A549 (cell line): ENCODE results near the gene CABCOCO1. TPM values are rescaled to one million over a fixed set of nuclear protein-coding genes. Genes with fewer than 3 reads are reported as not detected.

Experiments
- ATAC-seq, 2 experiments: fragments of 200-7000 bp in 1 of 2; fragments of >200 bp in 1 of 2; cut with Nextera tagmentation in 1 of 2; cut with Tn5 transposase in 1 of 2; 3 replicates each; pipeline versions ENCODE4 v1.8.0 to v1.9.1; 2018 to 2020; ENCODE audit warnings: mild to moderate bottlenecking in 1 of 2, moderate library complexity in 1 of 2
- CTCF ChIA-PET: fragments of 300-600 bp; sonication (Branson Sonifier 250); formaldehyde crosslinking; extraction: SDS; loops from one replicate; lab custom pipeline; 2021; ENCODE audit warnings: antibody characterized with exemption, inconsistent platforms; lab: Yijun Ruan, JAX
- POLR2A ChIA-PET: fragments of 350-600 bp; formaldehyde crosslinking; extraction: SDS; loops from one replicate; lab custom pipeline; 2021; ENCODE audit warnings: antibody characterized with exemption, inconsistent platforms; lab: Yijun Ruan, JAX
- DNase-seq, 2 experiments: peaks; one replicate each; pipeline versions ENCODE4 v3.0.0 to v3.0.0-alpha.2; 2011 to 2016; ENCODE audit warnings: low read depth in 1 of 2, low spot score in 1 of 2
- FAIRE-seq: peaks from 2 replicates; lab custom pipeline; 2011; peaks lifted over from hg19 to GRCh38; lab: Jason Lieb, UNC
- H3K27ac ChIP-seq, 2 experiments: fragments of >200 bp; sonication (Bioruptor Twin); formaldehyde crosslinking; 3 replicates each; pipeline ENCODE4 v1.5.1; 2016 to 2017
- H3K4me1 ChIP-seq: fragments of >200 bp; sonication (Bioruptor Twin); formaldehyde crosslinking; 3 replicates; pipeline ENCODE4 v1.6.1; 2016
- H3K4me2 ChIP-seq: fragments of >200 bp; sonication (Bioruptor Twin); formaldehyde crosslinking; 3 replicates; pipeline ENCODE4 v1.6.1; 2016
- H3K4me3 ChIP-seq: fragments of >200 bp; sonication (Bioruptor Twin); formaldehyde crosslinking; 3 replicates; pipeline ENCODE4 v1.5.1; 2016
- H3K9me3 ChIP-seq: fragments of >200 bp; sonication (Bioruptor Twin); formaldehyde crosslinking; 3 replicates; pipeline ENCODE4 v1.6.1; 2016
- ATOH8 ChIP-seq: fragments of 250-450 bp; sonication (Bioruptor Pico); IDR thresholded peaks from 2 replicates; pipeline ENCODE4 v1.5.0; 2020; ENCODE audit warnings: low read depth, mild to moderate bottlenecking, moderate library complexity
- BHLHE40 ChIP-seq: IDR thresholded peaks from 2 replicates; pipeline ENCODE4 v1.6.1; 2012; ENCODE audit warnings: low read depth, low read length, inconsistent platforms
- CBX2 ChIP-seq: fragments of 200-600 bp; sonication (generic); IDR thresholded peaks from 2 replicates; pipeline ENCODE4 v1.6.1; 2016; ENCODE audit warnings: low read depth, mild to moderate bottlenecking, borderline replicate concordance
- CEBPB ChIP-seq, 2 experiments: fragments of >200 bp in 1 of 2; sonication (Bioruptor Twin) in 1 of 2; formaldehyde crosslinking in 1 of 2; IDR thresholded peaks; 2 replicates each; pipeline ENCODE4 v1.6.1; 2012 to 2016
- CHD2 ChIP-seq: fragments of 150-350 bp; IDR thresholded peaks from 2 replicates; pipeline ENCODE4 v1.6.1; 2014; ENCODE audit warnings: low read length; ENCODE audit not compliant: partially characterized antibody
- ELK1 ChIP-seq: fragments of 150-350 bp; IDR thresholded peaks from 2 replicates; pipeline ENCODE4 v1.6.1; 2014; ENCODE audit warnings: low read depth, mild to moderate bottlenecking, low read length
- EP300 ChIP-seq, 2 experiments: fragments of >200 bp; sonication (Bioruptor Twin); formaldehyde crosslinking; IDR thresholded peaks; 2 replicates in 1 of 2; 3 replicates in 1 of 2; pipeline ENCODE4 v1.6.1; 2016 to 2017
- GATA3 ChIP-seq: IDR thresholded peaks from 2 replicates; pipeline ENCODE4 v1.6.1; 2012; ENCODE audit warnings: borderline replicate concordance
- HEYL ChIP-seq: fragments of 250-450 bp; sonication (Bioruptor Pico); IDR thresholded peaks from 2 replicates; pipeline ENCODE4 v1.8.0; 2021; ENCODE audit warnings: mild to moderate bottlenecking, moderate library complexity
- MAX ChIP-seq: IDR thresholded peaks from 2 replicates; pipeline ENCODE4 v1.6.1; 2012
- MYC ChIP-seq: IDR thresholded peaks from 2 replicates; pipeline ENCODE4 v1.6.1; 2012; ENCODE audit warnings: mild to moderate bottlenecking, inconsistent platforms, low read length, improper control_type of control experiment, borderline replicate concordance
- NPAS2 ChIP-seq: fragments of 250-450 bp; sonication (Bioruptor Pico); IDR thresholded peaks from 2 replicates; pipeline ENCODE4 v1.8.0; 2022; ENCODE audit warnings: mild to moderate bottlenecking, moderate library complexity, borderline replicate concordance
- PBX3 ChIP-seq: IDR thresholded peaks from 2 replicates; pipeline ENCODE4 v1.6.1; 2012
- RAD21 ChIP-seq, 2 experiments: fragments of >200 bp in 1 of 2; sonication (Bioruptor Twin) in 1 of 2; formaldehyde crosslinking in 1 of 2; IDR thresholded peaks in 1 of 2; conservative IDR thresholded peaks in 1 of 2; 2 replicates in 1 of 2; 3 replicates in 1 of 2; pipeline ENCODE4 v1.6.1; 2012 to 2018; ENCODE audit warnings: inconsistent platforms in 1 of 2
- ZC3H11A ChIP-seq: fragments of 450-650 bp; IDR thresholded peaks from 2 replicates; pipeline ENCODE4 v1.6.1; 2014; ENCODE audit warnings: antibody characterized with exemption, mild to moderate bottlenecking
- WGBS: methylation state at CpG from one replicate; pipeline ENCODE4 v1.1.6; 2017; ENCODE audit errors: missing lambda C conversion rate; 5-methylcytosine and 5-hydroxymethylcytosine counted together
- polyA plus RNA-seq, 4 experiments: library from polyadenylated mRNA; depleted of rRNA in 3 of 4; stranded (reverse); fragments of >200 nt; fragmentation: RNase III in 1 of 4; extraction: RNeasy Plus Mini Kit Qiagen cat#74134 plus additional on column Dnase treatment in 1 of 4; gene quantifications; 2 replicates in 3 of 4; 3 replicates in 1 of 4; pipeline ENCODE4 v1.2.3, GENCODE V29; 2011 to 2017
- TF ChIP-seq, protein P1 (sequence below): fragments of >200 bp; sonication (Bioruptor Twin); formaldehyde crosslinking; IDR thresholded peaks from 3 replicates; pipeline ENCODE4 v1.6.1; 2016
- TF ChIP-seq, protein P2 (sequence below): fragments of 450-650 bp; IDR thresholded peaks from 2 replicates; pipeline ENCODE4 v1.6.1; 2014; ENCODE audit warnings: antibody characterized with exemption

CABCOCO1 gene
- polyA plus RNA-seq, 2 of the 4 experiments (the other 2 are of a cell fraction) = 0.77 to 1.1 TPM

DNA sequence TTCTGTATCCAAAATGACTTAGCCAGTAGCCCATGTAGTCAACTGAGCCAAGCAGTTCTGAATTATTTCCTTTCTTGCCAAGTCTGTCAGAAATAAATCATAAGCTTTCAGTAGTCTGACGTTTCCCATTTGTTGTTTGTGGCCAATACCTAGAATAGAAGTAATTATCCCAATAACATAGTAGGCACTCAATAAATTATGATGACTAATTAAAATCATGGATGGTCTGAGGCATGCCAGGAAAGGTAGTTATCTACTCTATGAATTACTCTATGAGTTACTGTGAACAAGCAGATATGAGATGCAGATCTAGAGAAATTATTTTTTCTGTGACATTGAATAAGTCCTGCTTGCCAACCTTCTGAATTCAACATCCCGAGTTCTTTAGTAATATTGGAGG, 2.3 kb downstream of the CABCOCO1 start:
- ChIA-PET CTCF (interaction anchor here (1.7 kb wide), 1 partner anchor 20 kb away, joined by 3 read pairs; no protein-coding TSS in a partner anchor), POLR2A (no interaction called here)
- peaks cover 18% of the 10 kb centered on the region; the same call in 2 of the 3 replicates for H3K4me1 ChIP-seq
- DNase-seq (no peak), FAIRE-seq (no peak), ATAC-seq (no peak)
- no peaks in the 10 kb centered on the region for H3K9me3 ChIP-seq
- H3K4me3 ChIP-seq = no peak overlapping the region
- WGBS = 44% methylated on average over 2 of the region's 2 CpGs
- H3K27ac ChIP-seq = no peak overlapping the region
- no peak overlapping the region for H3K4me2 ChIP-seq
- TF ChIP-seq EP300 (IDR thresholded peaks at IDR 0.05) (no peak), BHLHE40 (no peak), NPAS2 (CRISPR knock-in tag) (no peak), CBX2 (no peak), ATOH8 (CRISPR knock-in tag) (no peak), RAD21 (conservative IDR thresholded peaks at IDR 0.05 in 1 of 2, IDR thresholded peaks at IDR 0.05 in 1 of 2) (no peak)

- ATAC-seq (no peak), FAIRE-seq (no peak), DNase-seq (no peak)
- ChIA-PET POLR2A (no interaction called here), CTCF (no interaction called here)
- no peak for TF ChIP-seq PBX3
- Histone ChIP-seq H3K4me3 (no peak overlapping the region), H3K27ac (no peak overlapping the region), H3K9me3 (no peaks in the 10 kb centered on the region), H3K4me1 (peaks cover 6% of the 10 kb centered on the region; the same call in 1 of the 3 replicates), H3K4me2 (no peak overlapping the region)
These were observed 6.5 kb downstream of the CABCOCO1 start for GRCh38 chr10:61669161-61669725.

- ChIA-PET CTCF (no interaction called here), POLR2A (no interaction called here)
- TF ChIP-seq, protein P1, sequence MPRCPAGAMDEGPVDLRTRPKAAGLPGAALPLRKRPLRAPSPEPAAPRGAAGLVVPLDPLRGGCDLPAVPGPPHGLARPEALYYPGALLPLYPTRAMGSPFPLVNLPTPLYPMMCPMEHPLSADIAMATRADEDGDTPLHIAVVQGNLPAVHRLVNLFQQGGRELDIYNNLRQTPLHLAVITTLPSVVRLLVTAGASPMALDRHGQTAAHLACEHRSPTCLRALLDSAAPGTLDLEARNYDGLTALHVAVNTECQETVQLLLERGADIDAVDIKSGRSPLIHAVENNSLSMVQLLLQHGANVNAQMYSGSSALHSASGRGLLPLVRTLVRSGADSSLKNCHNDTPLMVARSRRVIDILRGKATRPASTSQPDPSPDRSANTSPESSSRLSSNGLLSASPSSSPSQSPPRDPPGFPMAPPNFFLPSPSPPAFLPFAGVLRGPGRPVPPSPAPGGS = no peak
- TF ChIP-seq MYC = no peak
- no peak for TF ChIP-seq CHD2
- TF ChIP-seq CEBPB (IDR thresholded peaks at IDR 0.05) = no peak
- no peak for TF ChIP-seq HEYL (CRISPR knock-in tag)
- no peak for TF ChIP-seq GATA3
- TF ChIP-seq ZC3H11A = no peak
- TF ChIP-seq, protein P2, sequence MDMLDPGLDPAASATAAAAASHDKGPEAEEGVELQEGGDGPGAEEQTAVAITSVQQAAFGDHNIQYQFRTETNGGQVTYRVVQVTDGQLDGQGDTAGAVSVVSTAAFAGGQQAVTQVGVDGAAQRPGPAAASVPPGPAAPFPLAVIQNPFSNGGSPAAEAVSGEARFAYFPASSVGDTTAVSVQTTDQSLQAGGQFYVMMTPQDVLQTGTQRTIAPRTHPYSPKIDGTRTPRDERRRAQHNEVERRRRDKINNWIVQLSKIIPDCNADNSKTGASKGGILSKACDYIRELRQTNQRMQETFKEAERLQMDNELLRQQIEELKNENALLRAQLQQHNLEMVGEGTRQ = no peak
- no peak for TF ChIP-seq MAX
- TF ChIP-seq ELK1 = no peak
- H3K4me1 ChIP-seq = peaks cover 3% of the 10 kb centered on the region; the same call in 1 of the 3 replicates
- no peak overlapping the region for H3K27ac ChIP-seq
- no peak overlapping the region for H3K4me2 ChIP-seq
- no peak for ATAC-seq
- H3K4me3 ChIP-seq = no peak overlapping the region
- no peak for FAIRE-seq
- H3K9me3 ChIP-seq = no peaks in the 10 kb centered on the region
- DNase-seq = no peak
These were observed 7.1 kb downstream of the CABCOCO1 start for GRCh38 chr10:61669849-61670248.
